Ecto neural progenitor cell (in vitro differentiated cells): ENCODE data around the gene CARD8.

Source experiments
- DNase-seq: peaks from one replicate; pipeline ENCODE4 v3.0.0-alpha.2; 2018; ENCODE audit warnings: low spot score

Gene CARD8

DNA sequence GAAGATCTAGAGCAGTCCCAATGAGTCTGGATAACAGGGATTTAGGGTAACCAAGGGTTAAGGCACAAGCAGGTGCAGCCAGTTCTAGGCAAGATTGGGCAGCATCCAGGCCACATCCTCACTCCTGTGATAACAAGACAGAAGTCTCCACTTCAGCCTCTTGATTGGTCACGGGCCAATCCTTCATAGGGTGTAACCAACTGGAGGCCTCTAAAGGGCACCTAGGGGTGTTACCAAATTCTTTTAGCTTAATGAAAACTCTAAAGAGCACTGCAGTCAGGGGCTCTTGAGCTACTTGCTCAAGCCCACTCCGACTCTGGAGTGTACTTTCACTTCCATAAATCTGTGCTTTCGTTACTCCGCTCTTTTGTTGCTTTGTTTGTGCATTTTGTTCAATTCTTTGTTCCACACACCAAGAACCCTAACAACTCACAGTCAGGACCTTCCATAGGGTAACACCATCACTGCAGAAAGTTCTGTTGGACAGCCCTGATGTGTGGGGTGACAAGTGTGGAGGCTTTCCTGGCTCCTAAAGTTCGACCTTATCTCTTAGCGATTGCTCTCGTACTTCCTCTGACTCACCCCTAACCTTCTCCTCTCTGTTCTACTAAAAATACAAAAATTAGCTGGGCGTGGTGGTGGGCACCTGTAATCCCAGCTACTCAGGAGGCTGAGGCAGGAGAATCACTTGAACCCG is 49.2 kb downstream of the CARD8 start:
- DNase-seq: no peak

DNA sequence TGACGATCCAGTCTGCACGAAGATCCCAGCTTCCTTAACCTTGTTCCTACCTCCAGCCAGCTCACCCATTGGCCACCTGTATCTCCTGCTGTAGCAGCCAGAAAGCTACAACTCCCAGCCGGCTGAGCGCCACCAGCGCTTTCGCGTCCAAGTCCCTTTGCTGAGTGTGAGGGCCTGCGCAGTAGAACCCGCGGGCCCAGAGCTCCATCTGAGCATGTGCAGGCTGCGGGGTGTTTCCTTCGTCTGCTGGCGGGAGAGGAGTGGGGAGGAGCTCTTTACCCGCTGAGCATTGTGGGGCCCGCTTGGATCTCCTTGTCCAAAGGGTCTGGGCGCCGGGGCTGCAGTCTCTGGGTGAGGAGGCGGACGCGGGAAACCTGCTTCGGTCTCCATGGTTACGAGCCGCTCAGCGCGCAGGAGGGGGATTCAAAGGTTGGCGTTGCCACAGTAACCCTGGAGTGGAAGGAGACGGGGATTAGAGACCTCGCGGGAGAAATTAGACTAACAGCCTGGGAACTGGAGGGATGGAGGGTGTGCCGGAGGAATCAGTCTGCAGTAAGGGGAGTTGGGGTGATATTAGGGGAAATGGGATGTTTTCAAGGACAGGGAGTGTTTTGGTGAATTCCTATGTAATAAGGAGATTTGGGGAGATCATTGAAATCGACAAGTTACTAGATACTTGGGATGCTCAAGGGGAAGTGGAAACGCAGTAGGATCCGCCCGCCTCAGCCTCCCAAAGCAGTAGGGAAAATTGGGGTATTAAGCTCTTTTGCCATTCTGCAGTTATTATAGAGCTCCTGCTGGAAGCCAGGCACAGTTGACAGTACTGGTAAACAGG is 51.7 kb downstream of the CARD8 start:
- DNase-seq: peak; percentile 99

DNA sequence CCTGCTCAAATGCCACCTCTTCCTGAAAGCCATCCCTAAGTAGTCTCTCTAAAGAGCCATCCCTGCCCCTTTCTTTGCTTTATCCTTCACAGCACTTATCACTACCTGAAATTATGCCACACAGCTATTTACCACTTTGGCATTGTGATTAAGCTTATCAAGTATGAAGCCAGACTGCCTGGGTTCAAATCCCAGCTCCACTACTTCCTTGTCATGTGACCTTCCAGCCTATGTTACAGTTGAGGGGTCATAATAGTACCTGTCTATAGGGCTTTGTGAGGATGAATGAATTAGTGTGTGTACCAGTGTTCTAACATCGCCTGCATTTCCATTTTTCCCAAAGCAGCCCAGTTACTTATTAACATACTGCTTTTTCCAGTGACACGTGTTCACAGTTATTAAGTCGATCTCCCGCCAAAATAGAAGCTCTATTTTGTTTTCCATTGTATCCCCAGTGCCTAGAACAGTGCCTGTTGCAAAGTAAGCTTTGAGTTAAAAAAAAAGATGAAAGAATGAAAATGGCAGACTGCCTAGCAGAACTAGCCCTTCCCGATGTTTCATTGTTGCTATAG is 52.4 kb downstream of the CARD8 start:
- no peak for DNase-seq

DNA sequence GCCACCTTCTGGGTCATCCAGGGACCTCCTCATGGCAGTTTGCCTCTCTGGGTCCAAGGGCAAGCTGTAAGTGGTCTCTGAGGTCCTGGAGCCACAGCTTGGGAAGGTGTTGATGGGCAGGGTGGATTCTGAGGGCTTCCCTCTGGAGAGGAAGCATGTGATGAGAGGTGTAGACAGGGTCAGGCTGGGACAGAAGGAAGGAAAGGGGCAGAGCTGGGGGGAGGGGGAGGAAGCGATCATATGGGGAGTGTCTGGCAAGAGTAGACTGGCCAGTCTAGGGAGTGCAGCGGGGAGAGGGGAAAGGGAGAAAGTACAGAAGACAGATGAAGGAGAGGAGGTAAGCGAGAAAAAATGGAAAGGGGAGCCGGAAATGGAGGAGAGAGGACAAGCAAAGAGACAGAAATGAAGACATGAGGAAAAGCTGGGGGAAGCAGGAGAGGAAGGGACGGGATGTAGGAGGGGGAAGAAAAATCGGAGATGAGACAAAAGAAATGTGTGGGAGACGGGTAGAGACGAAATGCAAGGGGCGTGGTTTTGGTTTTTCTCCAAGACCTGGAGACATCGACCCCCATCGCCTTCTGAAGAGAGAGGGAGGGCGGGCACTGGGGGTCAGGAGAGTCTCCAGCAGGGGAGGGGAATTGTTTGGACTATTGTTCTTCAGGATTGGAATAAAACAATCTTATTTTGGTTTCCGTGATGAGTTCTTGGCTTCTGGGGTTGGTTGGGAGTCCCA is 58.6 kb downstream of the CARD8 start:
- DNase-seq: no peak

DNA sequence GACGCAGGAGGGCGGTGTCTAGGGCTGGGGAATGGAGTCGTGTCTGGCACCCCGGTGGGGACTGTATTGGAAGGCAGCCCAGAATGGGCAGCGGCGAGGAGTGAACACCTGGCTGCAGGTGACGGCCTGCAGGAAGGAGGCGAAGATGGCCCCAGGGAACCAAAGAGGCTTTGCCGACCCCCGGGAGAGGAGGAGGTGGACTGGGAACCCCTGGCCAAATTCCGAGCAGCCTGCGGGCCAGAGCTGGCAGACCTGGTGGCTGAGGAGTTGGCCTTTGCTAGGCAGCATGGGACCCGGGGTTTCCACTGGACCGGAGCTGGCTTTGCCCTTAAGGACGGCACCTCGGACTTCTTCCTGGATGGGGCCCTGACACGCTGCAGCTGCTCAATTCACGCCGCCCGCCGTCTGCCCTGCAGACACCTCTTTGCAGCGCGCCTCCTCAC is 59.4 kb downstream of the CARD8 start:
- DNase-seq: no peak

DNA sequence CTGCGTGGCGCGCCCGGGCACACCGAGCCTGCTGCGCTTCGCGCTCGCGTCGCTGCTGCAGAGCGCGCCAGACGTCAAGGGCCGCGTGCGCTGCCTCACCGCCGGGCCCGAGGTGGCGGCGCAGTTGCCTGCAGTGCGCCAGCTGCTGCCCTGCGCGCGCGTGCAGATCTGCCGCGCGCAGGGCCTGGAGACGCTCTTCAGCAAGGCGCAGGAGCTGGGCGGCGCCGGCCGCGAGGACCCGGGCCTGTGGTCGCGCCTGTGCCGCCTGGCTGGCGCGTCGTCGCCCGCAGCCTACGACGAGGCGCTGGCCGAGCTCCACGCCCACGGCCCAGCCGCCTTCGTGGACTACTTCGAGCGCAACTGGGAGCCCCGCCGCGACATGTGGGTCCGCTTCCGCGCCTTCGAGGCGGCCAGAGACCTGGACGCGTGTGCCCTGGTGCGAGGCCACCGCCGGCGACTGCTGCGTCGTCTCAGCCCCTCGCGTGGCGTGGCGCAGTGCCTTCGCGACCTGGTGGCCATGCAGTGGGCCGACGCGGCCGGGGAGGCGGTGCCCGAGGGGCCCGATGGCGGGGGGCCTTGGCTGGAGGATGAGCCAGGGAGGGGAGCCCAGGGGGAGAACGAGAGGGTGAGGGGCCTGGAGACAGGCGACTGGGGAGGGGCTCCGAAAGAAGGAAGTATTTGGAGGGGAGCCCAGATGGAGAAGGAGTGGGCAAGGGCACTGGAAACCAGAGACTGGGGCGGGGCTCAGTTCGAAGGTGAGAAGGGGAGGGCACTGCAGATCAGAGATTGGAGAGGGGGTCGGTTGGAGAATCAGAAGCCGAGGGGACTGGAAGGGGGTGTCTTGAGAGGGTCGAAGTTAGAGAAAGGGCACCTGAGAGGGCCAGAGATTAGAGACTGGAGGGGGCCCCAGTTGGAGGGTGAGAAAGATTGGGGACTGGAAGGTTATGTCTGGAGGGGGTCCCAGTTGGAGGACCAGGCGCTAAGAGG is 60.6 kb downstream of the CARD8 start:
- DNase-seq: no peak

DNA sequence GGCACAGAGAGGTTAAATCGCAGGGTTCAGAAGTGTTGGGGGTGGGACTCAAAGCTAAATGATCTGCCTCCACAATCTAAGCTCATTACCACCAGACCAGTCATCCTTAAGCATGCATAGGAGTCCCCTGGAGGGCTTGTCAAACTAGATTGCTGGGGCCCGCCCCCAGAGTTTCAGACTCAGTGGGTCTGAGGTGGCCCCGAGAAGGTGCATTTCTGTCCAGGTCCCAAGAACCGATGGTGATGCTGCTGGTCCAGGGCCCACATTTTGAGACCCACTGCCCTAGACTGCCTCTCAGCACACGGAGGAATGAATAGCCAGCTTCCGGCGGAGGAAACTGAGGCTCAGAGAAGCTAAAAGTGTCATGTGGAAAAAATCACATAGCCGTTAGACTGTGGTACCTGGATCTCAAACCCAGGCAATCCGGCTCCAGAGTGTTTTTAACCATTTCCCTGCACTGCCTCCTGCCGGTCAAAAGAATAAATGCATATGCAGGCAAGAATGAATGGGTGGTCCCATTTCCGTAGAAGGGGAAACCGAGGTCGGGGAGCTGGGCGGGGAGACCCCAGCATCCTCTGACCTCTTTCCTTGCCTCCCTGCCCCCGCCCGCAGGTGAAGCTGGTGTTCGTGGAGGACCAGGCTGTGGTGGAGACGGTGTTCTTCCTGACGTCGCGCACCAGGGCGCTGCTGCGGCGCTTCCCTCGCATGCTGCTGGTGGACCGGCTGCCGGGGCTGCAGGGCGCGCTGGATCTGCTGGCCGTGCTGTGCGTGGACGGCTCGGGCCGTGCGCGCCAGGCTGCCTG is 61.5 kb downstream of the CARD8 start:
- no peak for DNase-seq

DNA sequence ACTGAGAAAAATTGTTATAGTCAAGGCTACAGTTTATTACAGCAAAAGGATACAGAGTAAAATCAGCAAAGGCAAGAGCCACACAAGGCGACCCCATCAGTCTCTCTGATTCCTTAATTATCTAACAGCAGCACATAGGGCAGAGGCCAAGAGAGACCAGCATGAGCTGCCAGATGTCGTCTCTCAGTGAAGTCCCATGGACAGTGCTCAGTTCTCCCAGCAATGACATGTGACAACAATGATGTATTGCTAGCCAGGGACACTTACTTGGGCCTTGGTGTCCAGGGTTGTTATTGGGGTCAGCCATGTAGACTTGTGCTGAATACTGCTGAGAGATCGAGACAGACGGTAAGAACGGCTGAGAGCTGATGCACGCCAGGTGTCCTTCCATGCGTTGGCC is 63.0 kb downstream of the CARD8 start:
- no peak for DNase-seq

DNA sequence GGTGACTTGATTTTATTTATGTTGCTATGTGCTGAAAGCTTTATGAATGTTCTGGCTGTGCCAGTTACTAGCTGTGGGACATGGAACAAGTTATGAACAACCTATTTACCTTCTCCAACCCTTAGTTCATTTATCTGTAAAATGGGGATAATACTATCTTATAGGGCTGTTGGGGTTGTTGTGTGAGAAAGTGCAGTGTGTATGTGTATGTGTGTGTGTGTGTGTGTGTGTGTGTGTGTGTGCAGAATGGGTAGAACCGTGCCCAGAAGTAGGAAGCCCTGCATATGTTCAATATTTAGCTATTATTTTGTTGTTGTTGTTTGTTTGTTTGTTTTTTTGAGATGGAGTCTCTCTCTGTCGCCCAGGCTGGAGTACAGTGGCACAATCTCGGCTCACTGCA is 64.8 kb downstream of the CARD8 start:
- DNase-seq: no peak

DNA sequence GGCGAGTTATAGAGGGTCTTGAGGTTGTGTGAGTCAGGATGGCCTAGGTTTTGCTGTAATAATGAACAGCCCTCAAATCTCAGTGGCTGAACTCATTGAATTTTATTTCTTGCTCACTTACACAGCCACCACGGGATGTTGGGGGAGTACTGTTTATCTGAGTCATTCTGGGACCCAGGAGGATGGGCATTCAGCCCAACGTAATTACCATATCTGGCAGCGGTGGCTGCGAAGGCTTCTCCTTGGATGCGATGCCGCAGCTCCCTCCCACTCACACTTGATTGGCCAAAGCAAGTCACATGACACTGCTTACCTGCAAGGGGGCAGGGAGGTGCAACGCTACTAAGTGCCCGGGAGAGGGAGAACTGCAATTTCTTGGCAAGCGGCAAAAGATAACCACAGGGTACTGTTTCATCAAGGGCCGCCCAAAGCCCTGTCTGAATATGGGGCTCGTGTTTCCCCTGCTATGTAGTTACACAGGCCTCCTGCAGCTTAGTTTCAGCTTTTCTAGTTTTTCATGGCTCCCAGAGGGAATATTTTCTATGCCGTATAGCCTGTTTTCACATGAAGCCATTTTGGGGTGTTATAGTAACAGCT is 65.3 kb downstream of the CARD8 start:
- peak; percentile 84 for DNase-seq

DNA sequence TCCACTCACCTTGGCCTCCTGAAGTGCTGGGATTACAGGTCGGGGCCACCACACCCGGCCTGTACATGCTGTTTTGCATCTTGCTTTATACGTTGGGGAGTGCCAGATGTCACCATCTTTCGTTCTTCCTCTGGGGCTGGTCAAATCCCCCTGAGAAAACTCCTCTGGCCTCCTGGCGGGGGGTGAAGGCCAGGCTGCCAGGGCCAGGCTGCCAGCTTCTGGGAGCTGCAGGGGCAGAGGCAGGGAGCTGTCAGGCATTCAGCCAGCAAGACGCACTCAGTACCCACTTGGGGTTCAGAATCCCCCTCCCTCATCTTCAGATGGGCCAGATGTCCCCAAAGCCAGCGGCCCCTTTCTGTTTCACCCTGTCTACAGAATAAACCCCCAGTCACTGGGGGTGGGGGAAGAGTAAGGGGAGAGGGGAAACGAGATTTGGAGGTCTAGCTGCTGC is 69.1 kb downstream of the CARD8 start:
- DNase-seq: no peak

DNA sequence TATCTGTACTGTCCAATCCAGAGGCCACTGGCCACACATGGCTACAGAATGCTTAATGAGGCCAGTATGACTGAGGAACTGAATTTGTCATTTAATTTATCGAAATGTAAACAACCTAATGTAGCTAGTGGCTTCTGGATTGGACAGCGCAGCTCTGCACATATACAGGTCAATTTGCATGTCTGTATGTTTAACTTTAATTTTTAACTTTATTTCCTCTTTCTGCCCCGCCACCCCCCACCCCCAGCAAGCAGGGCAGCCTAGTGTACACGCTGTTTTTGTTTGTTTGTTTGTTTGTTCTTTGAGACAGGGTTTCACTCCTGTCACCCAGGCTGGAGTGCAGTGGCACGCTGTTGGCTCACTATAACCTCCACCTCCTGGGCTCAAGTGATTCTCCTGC is 69.7 kb downstream of the CARD8 start:
- no peak for DNase-seq

DNA sequence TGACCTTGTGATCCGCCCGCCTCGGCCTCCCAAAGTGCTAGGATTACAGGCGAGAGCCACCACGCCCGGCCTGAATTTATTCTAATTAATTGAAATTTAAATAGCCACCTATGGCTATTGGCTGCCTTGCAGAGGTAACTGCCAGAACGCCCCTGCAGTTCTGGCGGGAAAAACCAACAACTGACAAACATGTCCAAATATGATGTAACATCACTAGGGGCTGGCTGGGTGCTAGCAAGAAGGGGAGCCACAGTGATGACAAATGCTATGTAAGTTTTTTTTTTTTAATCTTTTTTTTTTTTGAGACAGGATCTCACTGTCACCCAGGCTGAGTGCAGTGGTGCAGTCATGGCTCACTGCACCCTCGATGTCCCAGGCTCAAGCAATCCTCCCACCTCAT is 72.4 kb downstream of the CARD8 start:
- no peak for DNase-seq

DNA sequence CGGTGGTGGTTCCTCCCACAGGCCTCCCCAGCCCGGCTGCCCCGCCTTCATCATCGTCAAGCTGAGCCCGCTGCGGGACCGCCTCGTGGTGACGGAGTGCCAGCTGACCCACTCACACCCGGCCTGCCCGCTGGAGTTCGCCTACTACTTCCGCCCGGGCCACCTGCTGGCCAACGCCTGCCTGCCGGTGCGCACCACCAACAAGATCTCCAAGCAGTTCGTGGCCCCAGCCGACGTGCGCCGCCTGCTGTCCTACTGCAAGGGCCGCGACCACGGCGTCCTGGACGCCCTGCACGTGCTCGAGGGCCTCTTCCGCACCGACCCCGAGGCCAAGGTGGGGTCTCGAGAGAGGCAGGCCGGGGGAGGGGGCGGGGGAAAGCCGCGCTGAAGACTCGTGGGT is 73.3 kb downstream of the CARD8 start:
- no peak for DNase-seq

DNA sequence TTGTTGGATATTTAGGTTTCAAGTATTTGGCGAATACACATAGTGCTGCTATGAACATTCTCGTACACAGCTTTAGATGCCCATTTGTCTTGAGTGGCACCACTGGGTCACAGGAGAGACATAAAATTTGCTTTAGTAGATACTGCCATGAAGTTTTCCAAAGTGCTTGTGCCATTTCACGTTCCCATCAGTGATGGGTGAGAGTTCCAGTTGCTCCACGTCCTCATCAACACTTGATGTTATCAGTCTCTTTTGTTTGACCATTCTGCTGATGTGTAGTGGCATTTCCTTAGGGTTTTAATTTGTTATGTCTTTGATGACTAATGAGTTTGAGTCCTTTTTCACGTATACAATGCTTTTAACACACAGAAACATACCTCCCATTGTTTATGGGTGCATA is 74.2 kb downstream of the CARD8 start:
- DNase-seq: no peak

DNA sequence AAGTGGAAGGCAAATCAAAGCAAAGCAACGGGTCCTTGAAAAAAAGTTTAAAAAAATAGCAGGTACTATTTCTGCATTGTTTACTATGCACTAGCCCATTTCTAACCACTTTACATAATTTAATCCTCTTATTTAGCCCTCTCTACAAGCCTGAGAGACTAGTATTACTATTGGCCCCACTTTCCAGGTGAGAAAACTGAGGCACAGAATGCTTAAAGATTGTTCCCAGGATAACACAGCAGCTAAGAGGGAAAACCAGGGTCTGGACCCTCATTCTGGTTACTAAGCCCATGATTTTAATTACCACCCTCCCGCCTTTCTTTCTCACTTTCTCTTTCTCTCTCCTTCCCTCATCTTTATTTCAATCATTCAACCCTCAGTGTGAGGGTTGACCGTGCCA is 79.5 kb downstream of the CARD8 start:
- no peak for DNase-seq

DNA sequence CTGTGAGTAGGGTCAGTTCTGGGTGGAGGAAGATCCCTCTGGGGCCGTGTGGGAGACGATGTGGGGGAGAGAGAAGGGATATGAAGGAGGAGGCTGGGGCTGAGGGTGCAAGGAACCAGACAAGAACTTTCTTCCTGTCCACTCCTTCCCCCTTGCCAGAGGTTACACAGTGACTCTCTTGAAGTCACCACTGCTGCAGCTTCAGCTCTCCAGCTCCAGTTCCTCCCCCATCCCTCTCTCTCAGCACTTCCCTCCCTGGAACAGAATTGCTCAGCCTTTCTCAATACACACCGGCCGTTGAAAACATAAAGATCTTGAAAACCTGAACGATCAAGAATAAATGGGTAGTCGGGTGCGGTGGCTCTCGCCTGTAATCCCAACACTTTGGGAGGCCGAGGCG is 80.1 kb downstream of the CARD8 start:
- no peak for DNase-seq

DNA sequence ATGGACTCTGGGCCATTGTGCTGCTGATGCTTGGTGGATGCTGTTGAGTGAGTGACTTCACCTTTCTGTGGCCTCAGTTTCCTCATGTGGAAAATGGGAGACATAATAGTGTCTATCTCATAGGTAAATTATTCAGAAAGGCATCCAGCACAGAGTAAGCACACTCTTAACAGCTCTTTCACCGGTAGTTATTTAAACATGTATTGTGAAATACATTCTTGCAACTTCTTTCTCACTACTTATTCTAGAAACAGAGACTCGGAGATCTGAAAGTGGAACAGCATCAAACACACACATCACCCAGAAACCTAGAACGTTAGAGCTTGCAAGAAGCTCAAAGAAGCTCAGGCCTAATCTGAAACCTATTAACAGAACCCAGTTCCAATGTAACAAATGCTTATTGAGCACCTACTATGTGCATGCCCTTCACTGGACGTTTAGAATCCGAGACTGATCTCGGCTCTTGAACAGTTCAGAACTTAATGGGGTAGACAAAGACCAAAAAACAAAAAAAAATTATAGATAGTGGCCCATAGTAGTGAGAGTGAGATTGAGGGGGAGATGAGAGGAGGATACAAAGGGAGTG is 81.2 kb downstream of the CARD8 start:
- DNase-seq: no peak

DNA sequence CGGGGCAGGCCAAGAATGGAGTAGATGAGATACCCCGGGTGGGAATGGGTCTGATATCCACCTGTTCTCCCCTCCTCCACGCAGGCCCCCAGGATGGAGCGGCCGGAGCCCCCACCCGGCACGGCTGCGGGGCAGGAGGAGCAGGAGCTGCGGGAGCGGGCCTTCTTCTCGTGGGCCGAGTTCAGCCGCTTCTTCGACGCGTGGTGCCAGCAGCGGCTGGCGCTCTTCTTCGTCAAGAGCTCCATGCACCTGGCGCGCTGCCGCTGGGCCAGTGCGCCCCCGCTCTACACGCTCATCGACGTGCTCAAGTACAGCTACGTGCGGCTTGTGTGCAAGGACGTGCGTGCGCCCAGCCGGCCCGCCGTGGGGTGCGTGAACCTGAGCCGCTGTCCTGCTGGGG is 84.0 kb downstream of the CARD8 start:
- no peak for DNase-seq
